ENCODE measurements around the gene CPNE4. TPM values are rescaled to one million over a fixed set of nuclear protein-coding genes. Genes with fewer than 3 reads are reported as not detected.
"Not testable (repeated sequence)": the region's sequence is repeated elsewhere in the genome, so short reads cannot be mapped to it uniquely, and the experiment has no call there.

Gene CPNE4
- total RNA-seq, 2 donors from 2014 or later, result 0.55 TPM; not detected in 1

- H3K27ac Mint-ChIP-seq, result no peak overlapping the region
- DNase-seq (no peak), ATAC-seq (no peak)
- peaks cover 2% of the 10 kb centered on the region for H3K36me3 Mint-ChIP-seq (ENCODE audit: low read depth)
- no peak overlapping the region for H3K4me3 Mint-ChIP-seq
- H3K9me3 ChIP-seq (ENCODE audit: control insufficient read depth, low read length, poor library complexity, severe bottlenecking), result no peaks in the 10 kb centered on the region
- H3K4me1 Mint-ChIP-seq, result peaks cover 26% of the 10 kb centered on the region
- H3K27me3 Mint-ChIP-seq, result no peaks in the 10 kb centered on the region
Observed at GRCh38 chr3:131505421-131505820, 529.4 kb downstream of the CPNE4 start.

GRCh38 chr3:131503320-131503635, 531.5 kb downstream of the CPNE4 start:
- DNase-seq, result no peak
- peaks cover 6% of the 10 kb centered on the region for H3K36me3 Mint-ChIP-seq (ENCODE audit: low read depth)
- peaks cover 26% of the 10 kb centered on the region for H3K4me1 Mint-ChIP-seq
- H3K4me3 Mint-ChIP-seq, result peak overlapping the region; percentile 99
- H3K27me3 Mint-ChIP-seq, result no peaks in the 10 kb centered on the region
- H3K27ac Mint-ChIP-seq, result peak overlapping the region; percentile 97
- H3K9me3 ChIP-seq (ENCODE audit: control insufficient read depth, low read length, poor library complexity, severe bottlenecking), result no peaks in the 10 kb centered on the region
- ATAC-seq, result peak; percentile 5

- H3K27me3 Mint-ChIP-seq, result no peaks in the 10 kb centered on the region
- peaks cover 6% of the 10 kb centered on the region for H3K36me3 Mint-ChIP-seq (ENCODE audit: low read depth)
- ATAC-seq (peak; percentile 93), DNase-seq (peak; percentile 65 to 72 (median 67))
- H3K4me1 Mint-ChIP-seq, result peaks cover 26% of the 10 kb centered on the region
- H3K9me3 ChIP-seq (ENCODE audit: control insufficient read depth, low read length, poor library complexity, severe bottlenecking), result no peaks in the 10 kb centered on the region
- H3K4me3 Mint-ChIP-seq, result peak within 1 kb of the TSS; percentile 99
- peak within 1 kb of the TSS; percentile 97 for H3K27ac Mint-ChIP-seq
Observed at GRCh38 chr3:131502530-131503319, 532.1 kb downstream of the CPNE4 start, which contains the start of gene MRPL3. Gene MRPL3 (minus strand): TSS chr3:131502971. CDS start chr3:131502821, 150 bp downstream.

- no peak for ATAC-seq
- H3K27me3 Mint-ChIP-seq, result no peaks in the 10 kb centered on the region
- DNase-seq, result no peak
- no peaks in the 10 kb centered on the region for H3K9me3 ChIP-seq (ENCODE audit: control insufficient read depth, low read length, poor library complexity, severe bottlenecking)
- H3K36me3 Mint-ChIP-seq (ENCODE audit: low read depth), result peaks cover 6% of the 10 kb centered on the region
- H3K27ac Mint-ChIP-seq, result peak overlapping the region; percentile 97
- H3K4me3 Mint-ChIP-seq, result peak overlapping the region; percentile 99
- H3K4me1 Mint-ChIP-seq, result peaks cover 26% of the 10 kb centered on the region
Observed at GRCh38 chr3:131501949-131502348, 532.9 kb downstream of the CPNE4 start.

- no peak overlapping the region for H3K27ac Mint-ChIP-seq
- H3K4me1 Mint-ChIP-seq, result peaks cover 21% of the 10 kb centered on the region
- no peaks in the 10 kb centered on the region for H3K9me3 ChIP-seq (ENCODE audit: control insufficient read depth, low read length, poor library complexity, severe bottlenecking)
- DNase-seq (no peak), ATAC-seq (no peak)
- H3K36me3 Mint-ChIP-seq (ENCODE audit: low read depth), result peaks cover 12% of the 10 kb centered on the region
- H3K4me3 Mint-ChIP-seq, result no peak overlapping the region
- no peaks in the 10 kb centered on the region for H3K27me3 Mint-ChIP-seq
Observed at GRCh38 chr3:131494706-131495105, 540.1 kb downstream of the CPNE4 start.

- ATAC-seq, result no peak
- H3K9me3 ChIP-seq (ENCODE audit: control insufficient read depth, low read length, poor library complexity, severe bottlenecking), result no peaks in the 10 kb centered on the region
- H3K4me3 Mint-ChIP-seq, result no peak overlapping the region
- no peak for DNase-seq
- H3K27me3 Mint-ChIP-seq, result no peaks in the 10 kb centered on the region
- peaks cover 23% of the 10 kb centered on the region for H3K4me1 Mint-ChIP-seq
- no peak overlapping the region for H3K27ac Mint-ChIP-seq
- H3K36me3 Mint-ChIP-seq (ENCODE audit: low read depth), result peaks cover 8% of the 10 kb centered on the region
Observed at GRCh38 chr3:131491775-131492174, 543.0 kb downstream of the CPNE4 start.

- peaks cover 6% of the 10 kb centered on the region for H3K36me3 Mint-ChIP-seq (ENCODE audit: low read depth)
Observed at GRCh38 chr3:131491084-131491483, 543.7 kb downstream of the CPNE4 start.

GRCh38 chr3:131486545-131486944, 548.3 kb downstream of the CPNE4 start:
- H3K4me3 Mint-ChIP-seq; ATAC-seq; H3K36me3 Mint-ChIP-seq (ENCODE audit: low read depth); DNase-seq; H3K27me3 Mint-ChIP-seq; H3K27ac Mint-ChIP-seq; H3K9me3 ChIP-seq (ENCODE audit: control insufficient read depth, low read length, poor library complexity, severe bottlenecking): not testable (repeated sequence)
- H3K4me1 Mint-ChIP-seq, result peaks cover 14% of the 10 kb centered on the region

More at GRCh38 chr3:131491084-131491483, 543.7 kb downstream of the CPNE4 start:
- peaks cover 21% of the 10 kb centered on the region for H3K4me1 Mint-ChIP-seq
- DNase-seq, result no peak
- no peaks in the 10 kb centered on the region for H3K9me3 ChIP-seq (ENCODE audit: control insufficient read depth, low read length, poor library complexity, severe bottlenecking)
- no peaks in the 10 kb centered on the region for H3K27me3 Mint-ChIP-seq
- ATAC-seq, result no peak
- no peak overlapping the region for H3K4me3 Mint-ChIP-seq
- no peak overlapping the region for H3K27ac Mint-ChIP-seq

- H3K27me3 Mint-ChIP-seq, result no peaks in the 10 kb centered on the region
- H3K4me1 Mint-ChIP-seq, result peaks cover 14% of the 10 kb centered on the region
- H3K9me3 ChIP-seq (ENCODE audit: control insufficient read depth, low read length, poor library complexity, severe bottlenecking), result no peaks in the 10 kb centered on the region
- H3K36me3 Mint-ChIP-seq (ENCODE audit: low read depth), result peaks cover 4% of the 10 kb centered on the region
- ATAC-seq (no peak), DNase-seq (no peak)
- no peak overlapping the region for H3K4me3 Mint-ChIP-seq
- H3K27ac Mint-ChIP-seq, result peak overlapping the region; percentile 45
Observed at GRCh38 chr3:131485119-131485518, 549.7 kb downstream of the CPNE4 start.

GRCh38 chr3:131484496-131485111, 550.2 kb downstream of the CPNE4 start:
- Mint-ChIP-seq H3K27me3 (no peaks in the 10 kb centered on the region), H3K4me3 (no peak overlapping the region), H3K36me3 (ENCODE audit: low read depth) (peaks cover 6% of the 10 kb centered on the region), H3K4me1 (peaks cover 14% of the 10 kb centered on the region), H3K27ac (no peak overlapping the region)
- DNase-seq (no peak), ATAC-seq (no peak)
- no peaks in the 10 kb centered on the region for H3K9me3 ChIP-seq (ENCODE audit: control insufficient read depth, low read length, poor library complexity, severe bottlenecking)

All from T-helper 17 cell (primary cell).